RWPE1 (cell line): ENCODE results near the gene LMTK3.

Experiments
- CTCF ChIA-PET: fragments of 350-600 bp; sonication (Branson Sonifier 250); formaldehyde crosslinking; extraction: SDS; loops from one replicate; lab custom pipeline; 2021; lab: Yijun Ruan, JAX
- POLR2A ChIA-PET: fragments of 400-600 bp; formaldehyde crosslinking; extraction: SDS; loops from one replicate; lab custom pipeline; 2020; ENCODE audit warnings: antibody characterized with exemption; ENCODE audit not compliant: low non-redundant PET; lab: Yijun Ruan, JAX
- DNase-seq: peaks from one replicate; pipeline ENCODE4 v3.0.0; 2012; ENCODE audit warnings: low spot score
- H3K27ac ChIP-seq: fragments of 450-650 bp; 2 replicates; pipeline ENCODE4 v1.5.1; 2017
- CTCF ChIP-seq: fragments of 450-650 bp; conservative IDR thresholded peaks from 2 replicates; pipeline ENCODE4 v1.5.1; 2017; ENCODE audit warnings: low read depth, mild to moderate bottlenecking

The LMTK3 gene

GRCh38 chr19:48468772-48469288, 42.8 kb downstream of the LMTK3 start:
- ChIA-PET CTCF (no interaction called here), POLR2A (interaction anchor here (1.3 kb wide), 1 partner anchor 19 kb away, joined by 6 read pairs; no protein-coding TSS in a partner anchor)
- TF ChIP-seq CTCF, result no peak
- peak; percentile 96 for DNase-seq
- H3K27ac ChIP-seq, result peak overlapping the region; percentile 98

- no peak for TF ChIP-seq CTCF
- DNase-seq, result no peak
- ChIA-PET POLR2A (no interaction called here), CTCF (no interaction called here)
- peak overlapping the region; percentile 98 for H3K27ac ChIP-seq
These were observed 44.9 kb downstream of the LMTK3 start for GRCh38 chr19:48466561-48467325.

GRCh38 chr19:48465215-48465614, 46.4 kb downstream of the LMTK3 start:
- CTCF ChIA-PET, result no interaction called here
- no peak overlapping the region for H3K27ac ChIP-seq
- POLR2A ChIA-PET, result no interaction called here
- DNase-seq, result no peak
- no peak for TF ChIP-seq CTCF

- CTCF ChIA-PET, result no interaction called here
- no peak for DNase-seq
- POLR2A ChIA-PET, result no interaction called here
These were observed 49.5 kb downstream of the LMTK3 start for GRCh38 chr19:48461982-48462655.

GRCh38 chr19:48461651-48461981, 50.0 kb downstream of the LMTK3 start:
- no peak for DNase-seq
- POLR2A ChIA-PET, result no interaction called here
- no peak overlapping the region for H3K27ac ChIP-seq
- CTCF ChIA-PET, result no interaction called here
- no peak for TF ChIP-seq CTCF

More at GRCh38 chr19:48461982-48462655, 49.5 kb downstream of the LMTK3 start:
- no peak overlapping the region for H3K27ac ChIP-seq
- TF ChIP-seq CTCF, result no peak

GRCh38 chr19:48458016-48458415, 53.6 kb downstream of the LMTK3 start:
- H3K27ac ChIP-seq, result no peak overlapping the region
- ChIA-PET CTCF (interaction anchor here (0.5 to 1.1 kb wide), 2 partner anchors 66 to 94 kb away, joined by 3 read pairs; partner anchors contain the start of gene SYNGR4), POLR2A (no interaction called here)
- no peak for TF ChIP-seq CTCF
- no peak for DNase-seq
